Parathyroid adenoma (tissue), 2 donors: Measurements from ENCODE around the gene ADGRG6.
"Not testable (repeated sequence)": the region's sequence is repeated elsewhere in the genome, so short reads cannot be mapped to it uniquely, and the experiment has no call there.

ENCODE experiments used
- H2AFZ ChIP-seq: fragments of 300-600 bp; sonication (generic); one replicate; pipeline ENCODE4 v1.7.0; 2017; ENCODE audit warnings: antibody characterized with exemption, mild to moderate bottlenecking
- H3K27ac ChIP-seq: fragments of 300-600 bp; sonication (generic); one replicate; pipeline ENCODE4 v1.7.0; 2017
- H3K27me3 ChIP-seq: fragments of 300-600 bp; sonication (generic); one replicate; pipeline ENCODE4 v1.7.0; 2017; ENCODE audit warnings: low read length; ENCODE audit not compliant: control insufficient read depth, insufficient read depth
- H3K36me3 ChIP-seq: fragments of 300-600 bp; sonication (generic); one replicate; pipeline ENCODE4 v1.7.0; 2017; ENCODE audit warnings: low read length; ENCODE audit not compliant: control insufficient read depth, insufficient read depth
- H3K4me1 ChIP-seq: fragments of 300-600 bp; sonication (generic); one replicate; pipeline ENCODE4 v1.7.0; 2017; ENCODE audit warnings: control low read depth
- H3K4me2 ChIP-seq: fragments of 300-600 bp; sonication (generic); one replicate; pipeline ENCODE4 v1.7.0; 2017; ENCODE audit warnings: low read length
- H3K4me3 ChIP-seq: fragments of 300-600 bp; sonication (generic); one replicate; pipeline ENCODE4 v1.7.0; 2017; ENCODE audit warnings: low read depth, low read length
- H3K79me2 ChIP-seq: fragments of 300-600 bp; sonication (generic); one replicate; pipeline ENCODE4 v1.7.0; 2017; ENCODE audit warnings: control low read depth
- H3K9ac ChIP-seq: fragments of 300-600 bp; sonication (generic); one replicate; pipeline ENCODE4 v1.7.0; 2017; ENCODE audit warnings: mild to moderate bottlenecking
- H3K9me3 ChIP-seq: fragments of 300-600 bp; sonication (generic); one replicate; pipeline ENCODE4 v1.7.0; 2017; ENCODE audit warnings: low read length; ENCODE audit not compliant: control insufficient read depth
- TF ChIP-seq, protein P1 (sequence below): fragments of 300-600 bp; sonication (generic); IDR thresholded peaks from one replicate; pipeline ENCODE4 v1.7.0; 2017; ENCODE audit warnings: antibody characterized with exemption, mild to moderate bottlenecking
- donor health status: primary hyperparathyroidism.

The ADGRG6 gene

DNA sequence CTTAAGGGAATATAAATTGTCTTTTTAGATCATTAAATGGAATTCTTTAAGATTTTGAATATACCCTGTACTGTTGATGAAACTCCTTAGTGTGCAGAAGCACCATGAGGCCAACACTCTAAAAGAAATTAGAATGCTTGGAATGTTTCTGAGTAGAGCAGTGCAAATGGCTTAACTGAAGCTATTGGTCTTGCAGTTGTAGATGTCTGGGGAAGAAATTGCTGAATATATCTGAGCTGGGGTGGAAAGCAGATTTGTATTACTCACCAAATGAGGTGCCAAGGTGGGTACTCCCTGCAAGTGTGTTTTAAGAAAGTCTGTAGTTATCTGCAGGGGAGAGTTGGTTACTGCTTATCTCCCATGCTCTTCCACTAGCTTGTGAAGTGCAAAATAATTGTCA is 119.0 kb downstream of the ADGRG6 start:
- no peaks in the 10 kb centered on the region for H3K79me2 ChIP-seq
- no peaks in the 10 kb centered on the region for H3K9me3 ChIP-seq
- no peak overlapping the region for H3K4me3 ChIP-seq
- H3K9ac ChIP-seq: no peak overlapping the region
- no peak overlapping the region for H2AFZ ChIP-seq
- TF ChIP-seq, protein P1, sequence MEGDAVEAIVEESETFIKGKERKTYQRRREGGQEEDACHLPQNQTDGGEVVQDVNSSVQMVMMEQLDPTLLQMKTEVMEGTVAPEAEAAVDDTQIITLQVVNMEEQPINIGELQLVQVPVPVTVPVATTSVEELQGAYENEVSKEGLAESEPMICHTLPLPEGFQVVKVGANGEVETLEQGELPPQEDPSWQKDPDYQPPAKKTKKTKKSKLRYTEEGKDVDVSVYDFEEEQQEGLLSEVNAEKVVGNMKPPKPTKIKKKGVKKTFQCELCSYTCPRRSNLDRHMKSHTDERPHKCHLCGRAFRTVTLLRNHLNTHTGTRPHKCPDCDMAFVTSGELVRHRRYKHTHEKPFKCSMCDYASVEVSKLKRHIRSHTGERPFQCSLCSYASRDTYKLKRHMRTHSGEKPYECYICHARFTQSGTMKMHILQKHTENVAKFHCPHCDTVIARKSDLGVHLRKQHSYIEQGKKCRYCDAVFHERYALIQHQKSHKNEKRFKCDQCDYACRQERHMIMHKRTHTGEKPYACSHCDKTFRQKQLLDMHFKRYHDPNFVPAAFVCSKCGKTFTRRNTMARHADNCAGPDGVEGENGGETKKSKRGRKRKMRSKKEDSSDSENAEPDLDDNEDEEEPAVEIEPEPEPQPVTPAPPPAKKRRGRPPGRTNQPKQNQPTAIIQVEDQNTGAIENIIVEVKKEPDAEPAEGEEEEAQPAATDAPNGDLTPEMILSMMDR: no peak
- no peaks in the 10 kb centered on the region for H3K36me3 ChIP-seq
- no peaks in the 10 kb centered on the region for H3K4me1 ChIP-seq
- no peak overlapping the region for H3K27ac ChIP-seq
- no peaks in the 10 kb centered on the region for H3K27me3 ChIP-seq
- H3K4me2 ChIP-seq: no peak overlapping the region

DNA sequence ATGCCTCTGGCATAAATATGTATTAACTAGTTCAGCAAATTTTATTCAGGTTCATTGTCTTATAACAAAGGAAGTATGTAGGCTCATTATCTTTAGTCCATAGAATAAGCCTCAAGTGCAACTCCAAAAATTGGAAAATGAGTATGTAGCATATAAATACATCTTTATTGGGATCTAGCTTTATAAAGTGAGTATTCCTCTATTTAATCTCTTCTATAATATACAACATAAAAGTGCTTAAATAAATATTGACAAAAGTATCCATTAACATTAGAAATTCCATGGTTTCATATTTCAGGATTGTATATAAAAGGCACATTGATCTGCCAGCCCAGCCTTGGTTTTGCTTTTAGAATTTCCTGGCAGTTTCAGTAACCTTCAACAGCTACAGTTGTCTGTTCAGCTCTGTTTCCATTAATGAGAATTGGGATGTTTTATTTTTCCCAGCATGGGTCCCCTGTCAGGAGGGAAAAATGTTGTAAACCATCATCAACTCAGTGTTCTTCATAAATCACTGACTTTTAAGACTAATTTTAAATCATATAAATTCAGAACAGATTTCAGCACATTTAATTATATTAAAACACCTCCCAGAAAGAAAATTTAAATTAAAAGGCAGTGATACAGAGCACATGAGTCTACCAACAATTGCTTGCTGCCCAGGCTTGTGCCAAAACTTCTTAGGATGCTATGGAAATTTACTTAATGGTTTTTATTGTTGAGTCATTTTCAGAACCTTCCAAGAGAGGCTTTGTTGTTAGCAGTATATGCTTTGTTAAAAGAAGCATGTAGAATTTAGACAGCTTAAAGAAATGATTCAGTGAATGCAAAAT is 119.7 kb downstream of the ADGRG6 start:
- H3K36me3 ChIP-seq: no peaks in the 10 kb centered on the region
- no peaks in the 10 kb centered on the region for H3K9me3 ChIP-seq
- H3K27me3 ChIP-seq: no peaks in the 10 kb centered on the region
- H3K4me1 ChIP-seq: no peaks in the 10 kb centered on the region
- no peak overlapping the region for H2AFZ ChIP-seq
- H3K27ac ChIP-seq: no peak overlapping the region
- no peak overlapping the region for H3K4me2 ChIP-seq
- H3K4me3 ChIP-seq: no peak overlapping the region
- no peaks in the 10 kb centered on the region for H3K79me2 ChIP-seq
- TF ChIP-seq, protein P1: no peak
- H3K9ac ChIP-seq: no peak overlapping the region

DNA sequence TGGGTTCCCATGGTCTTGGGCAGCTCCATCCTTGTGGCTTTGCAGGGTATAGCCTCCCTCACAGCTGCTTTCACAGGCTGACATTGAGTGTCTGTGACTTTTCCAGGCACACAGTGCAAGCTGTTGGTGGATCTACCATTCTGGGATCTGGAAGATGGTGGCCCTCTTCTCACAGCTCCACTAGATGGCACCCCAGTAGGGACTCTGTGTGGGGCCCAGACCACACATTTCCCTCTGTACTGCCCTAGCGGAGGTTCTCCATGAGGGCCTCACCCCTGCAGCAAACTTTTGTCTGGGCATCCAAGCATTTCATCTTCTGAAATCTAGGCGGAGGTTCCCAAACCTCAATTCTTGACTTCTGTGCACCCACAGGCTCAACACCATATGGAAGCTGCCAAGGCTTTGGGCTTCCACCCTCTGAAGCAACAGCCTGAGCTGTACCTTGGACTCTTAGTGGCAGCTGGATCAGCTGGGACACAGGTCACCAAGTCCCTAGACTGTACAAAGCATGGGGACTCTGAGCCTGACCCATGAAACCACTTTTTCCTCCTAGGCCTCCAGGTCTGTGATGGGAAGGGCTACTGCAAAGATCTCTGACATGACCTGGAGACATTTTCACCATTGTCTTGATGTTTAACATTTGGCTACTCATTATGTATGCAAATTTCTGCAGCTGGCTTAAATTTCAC is 124.8 kb downstream of the ADGRG6 start:
- not testable (repeated sequence) for H3K9ac ChIP-seq, H3K4me1 ChIP-seq, H3K4me2 ChIP-seq, H3K36me3 ChIP-seq, H3K79me2 ChIP-seq, H3K27me3 ChIP-seq, H3K9me3 ChIP-seq, H3K27ac ChIP-seq, H3K4me3 ChIP-seq, H2AFZ ChIP-seq

DNA sequence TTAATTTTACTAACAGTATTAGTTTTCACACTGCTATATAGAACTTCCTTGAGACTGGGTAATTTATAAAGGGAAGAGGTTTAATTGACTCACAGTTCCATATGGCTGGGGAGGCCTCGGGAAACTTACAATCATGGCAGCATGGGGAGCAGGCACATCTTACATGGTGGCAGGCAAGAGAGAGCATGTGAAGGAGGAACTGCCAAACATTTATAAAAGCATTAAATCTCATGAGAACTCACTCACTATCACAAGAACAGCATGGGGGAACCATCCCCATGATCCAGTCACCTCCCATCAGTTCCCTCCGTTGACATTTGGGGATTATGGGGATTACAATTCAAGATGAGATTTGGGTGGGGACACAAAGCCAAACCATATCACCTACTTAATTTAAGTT is 126.7 kb downstream of the ADGRG6 start:
- H2AFZ ChIP-seq, H3K79me2 ChIP-seq, H3K4me1 ChIP-seq, H3K4me2 ChIP-seq, H3K4me3 ChIP-seq, H3K27me3 ChIP-seq, H3K27ac ChIP-seq, H3K9me3 ChIP-seq, H3K36me3 ChIP-seq, H3K9ac ChIP-seq: not testable (repeated sequence)

DNA sequence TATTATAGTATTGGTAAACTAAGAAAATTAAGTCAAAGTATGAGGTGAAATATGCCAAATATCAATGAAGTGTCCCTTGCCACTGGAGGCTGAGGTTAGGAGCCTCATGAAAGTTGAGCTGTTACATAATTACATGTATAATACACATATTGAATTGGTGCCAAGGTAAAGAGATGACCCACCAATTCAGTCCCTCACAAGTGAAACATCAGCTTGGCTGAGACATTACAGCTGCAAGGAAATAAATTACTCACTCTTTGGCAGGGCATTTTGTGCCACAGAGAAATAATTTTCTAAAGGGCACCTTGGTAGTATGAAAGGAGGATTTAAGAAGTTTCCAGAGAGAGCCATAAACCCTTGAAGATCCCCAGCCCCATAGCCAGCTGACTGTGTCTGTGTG is 127.4 kb downstream of the ADGRG6 start:
- no peak overlapping the region for H3K4me2 ChIP-seq
- no peak overlapping the region for H3K9ac ChIP-seq
- H3K4me3 ChIP-seq: no peak overlapping the region
- no peak overlapping the region for H2AFZ ChIP-seq
- no peaks in the 10 kb centered on the region for H3K27me3 ChIP-seq
- no peaks in the 10 kb centered on the region for H3K9me3 ChIP-seq
- TF ChIP-seq, protein P1: no peak
- no peaks in the 10 kb centered on the region for H3K4me1 ChIP-seq
- H3K79me2 ChIP-seq: no peaks in the 10 kb centered on the region
- H3K36me3 ChIP-seq: no peaks in the 10 kb centered on the region
- no peak overlapping the region for H3K27ac ChIP-seq
